ENCODE measurements around the gene DNASE1L1.
A peak's percentile ranks its signal among the peaks of the same experiment; 100 is the strongest.

Gene DNASE1L1, protein sequence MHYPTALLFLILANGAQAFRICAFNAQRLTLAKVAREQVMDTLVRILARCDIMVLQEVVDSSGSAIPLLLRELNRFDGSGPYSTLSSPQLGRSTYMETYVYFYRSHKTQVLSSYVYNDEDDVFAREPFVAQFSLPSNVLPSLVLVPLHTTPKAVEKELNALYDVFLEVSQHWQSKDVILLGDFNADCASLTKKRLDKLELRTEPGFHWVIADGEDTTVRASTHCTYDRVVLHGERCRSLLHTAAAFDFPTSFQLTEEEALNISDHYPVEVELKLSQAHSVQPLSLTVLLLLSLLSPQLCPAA

DNA sequence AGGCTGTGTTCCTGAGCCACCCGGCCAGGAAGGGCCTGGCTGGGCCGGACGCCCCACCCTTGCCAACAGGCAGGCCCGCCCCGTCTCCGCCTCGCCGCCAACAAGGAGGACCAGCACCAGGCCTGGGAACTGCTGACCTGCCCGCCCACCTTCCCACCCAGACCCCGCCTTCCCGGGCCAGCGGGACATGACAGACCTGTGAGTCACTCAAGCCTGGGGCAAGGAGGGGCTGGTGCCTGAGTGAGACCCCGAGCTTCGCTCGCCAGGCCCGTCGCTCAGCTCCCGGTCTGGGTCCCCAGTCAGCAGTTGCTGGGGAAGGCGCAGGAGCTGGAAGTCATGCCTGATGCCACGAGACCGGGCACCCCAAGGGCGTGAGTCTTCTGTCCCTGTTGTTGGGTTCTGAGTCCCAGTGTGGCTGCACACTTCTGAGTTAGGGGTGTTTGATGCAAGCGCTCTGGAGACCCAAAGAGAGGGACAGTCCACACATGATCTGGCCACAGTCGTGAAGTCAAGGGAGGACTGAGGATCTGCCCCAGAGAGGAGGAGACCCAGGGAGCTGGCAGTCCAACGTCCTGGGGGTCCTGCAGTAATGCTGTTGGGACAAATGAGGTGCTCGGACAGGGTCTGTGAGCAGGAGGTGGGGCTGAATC is at the start of gene DNASE1L1:
Gene DNASE1L1 (minus strand): TSS at position 33 of the 650 bp plus-strand sequence. CDS start 3,686 bp downstream, outside the sequence.
- Mint-ChIP-seq H3K4me1 (peaks cover 27% of the 10 kb centered on the region), H3K27me3 (no peaks in the 10 kb centered on the region), H3K27ac (peak within 1 kb of the TSS; percentile 64), H3K4me3 (peak within 1 kb of the TSS; percentile 80), H3K9me3 (no peaks in the 10 kb centered on the region), H3K36me3 (peaks cover 4% of the 10 kb centered on the region)
- peak; percentile 71 for ATAC-seq

DNA sequence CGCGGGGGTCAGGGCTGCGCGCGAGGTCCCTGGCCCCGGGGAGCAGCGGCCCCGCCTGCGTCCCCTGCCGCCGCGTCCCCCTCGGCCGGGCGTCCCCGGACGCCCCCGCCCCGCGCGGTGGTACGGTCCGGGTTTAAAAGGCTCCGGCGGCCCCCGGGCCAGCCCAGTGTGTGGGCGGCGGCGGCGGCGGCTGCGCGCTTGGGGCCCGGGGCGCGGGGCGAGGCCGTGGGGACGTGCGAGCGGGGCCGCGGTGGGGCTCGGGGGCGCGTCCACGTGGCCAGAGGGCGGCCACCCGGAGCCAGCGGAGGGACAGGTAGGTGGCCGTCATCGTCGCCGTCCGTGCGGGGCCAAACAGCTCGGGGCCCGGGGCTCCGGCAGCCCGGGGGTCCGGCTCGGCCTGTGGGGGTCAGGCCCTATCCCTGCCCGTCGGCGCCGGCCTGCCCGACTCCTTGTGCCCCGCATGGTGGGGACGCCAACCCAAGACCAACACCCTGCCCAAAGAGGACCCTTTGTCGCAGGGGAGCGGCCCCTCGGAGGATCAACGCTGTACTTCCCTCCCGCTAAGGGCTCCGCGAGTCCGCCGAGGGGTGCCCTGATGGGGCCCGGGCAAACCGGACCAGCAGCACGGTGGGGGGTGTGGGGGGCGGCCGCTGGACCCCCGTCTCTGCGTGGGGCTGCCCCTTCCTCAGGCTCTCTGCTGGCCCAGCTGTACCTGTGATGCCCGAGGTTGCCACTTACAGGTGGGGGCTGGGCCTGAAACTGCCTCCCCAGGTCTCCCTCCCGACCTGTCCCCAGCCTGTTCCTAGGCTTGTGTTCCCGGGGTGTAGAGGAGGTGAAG is 49.3 kb upstream of the DNASE1L1 start, which contains the start of gene PLXNA3:
Gene PLXNA3 (plus strand): TSS at position 166 of the 838 bp plus-strand sequence. CDS start 1,903 bp downstream, outside the sequence.
- ATAC-seq = peak; percentile 87
- Mint-ChIP-seq H3K4me3 (peak within 1 kb of the TSS; percentile 97), H3K27me3 (no peaks in the 10 kb centered on the region), H3K36me3 (peaks cover 16% of the 10 kb centered on the region), H3K4me1 (peaks cover 19% of the 10 kb centered on the region), H3K27ac (peak within 1 kb of the TSS; percentile 95), H3K9me3 (no peaks in the 10 kb centered on the region)

DNA sequence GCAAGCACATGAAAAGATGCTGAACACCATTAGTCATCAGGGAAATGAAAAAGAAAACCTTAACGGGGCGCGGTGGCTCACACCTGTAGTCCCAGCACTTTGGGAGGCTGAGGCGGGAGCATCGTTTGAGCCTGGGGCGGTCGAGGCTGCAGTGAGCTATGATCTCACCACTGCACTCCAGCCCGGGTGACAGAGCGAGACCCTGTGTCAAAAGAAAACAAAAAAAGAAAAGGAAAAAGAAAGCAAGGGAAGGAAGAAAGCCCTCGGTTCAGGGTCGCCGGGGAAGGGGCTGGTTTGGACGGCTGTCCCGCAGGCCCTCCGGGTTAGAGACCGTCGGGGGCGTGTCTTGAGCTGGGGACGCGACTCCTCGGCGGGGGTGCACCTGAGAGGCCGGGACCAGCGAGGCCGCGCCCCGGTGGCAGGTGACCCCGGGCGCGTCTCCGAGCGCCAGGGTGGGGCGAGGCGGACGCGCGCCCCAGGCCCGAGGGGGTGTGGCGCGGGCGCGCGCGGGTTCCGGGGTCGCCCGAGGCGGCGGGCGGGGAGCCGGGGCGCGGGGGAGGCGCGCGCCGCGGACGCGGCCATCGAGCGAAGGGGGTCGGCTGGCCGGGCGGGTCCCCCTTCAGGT is 48.5 kb upstream of the DNASE1L1 start:
- no peaks in the 10 kb centered on the region for H3K27me3 Mint-ChIP-seq
- peaks cover 16% of the 10 kb centered on the region for H3K36me3 Mint-ChIP-seq
- peak overlapping the region; percentile 97 for H3K4me3 Mint-ChIP-seq
- H3K27ac Mint-ChIP-seq = peak overlapping the region; percentile 95
- H3K9me3 Mint-ChIP-seq = no peaks in the 10 kb centered on the region
- ATAC-seq = peak; percentile 88
- H3K4me1 Mint-ChIP-seq = peaks cover 19% of the 10 kb centered on the region

DNA sequence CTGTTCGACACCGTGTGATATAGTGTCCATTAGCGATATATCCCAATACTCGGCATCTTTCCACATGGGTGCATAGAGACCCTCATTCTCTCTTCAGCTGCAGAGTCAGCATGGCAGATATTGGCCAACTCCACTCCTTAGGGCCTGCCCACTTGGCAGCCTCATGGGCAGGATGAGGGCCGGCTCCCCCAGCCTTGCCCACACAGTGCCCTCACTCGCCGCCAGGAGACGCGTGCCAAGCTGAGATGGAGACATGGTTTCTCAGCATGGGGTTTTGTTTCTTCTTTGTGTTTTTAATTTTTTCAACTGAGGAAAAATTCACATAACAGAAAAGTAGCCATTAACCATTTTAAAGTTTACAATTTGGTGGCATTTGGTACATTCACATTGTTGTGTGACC is 43.8 kb upstream of the DNASE1L1 start:
- no peaks in the 10 kb centered on the region for H3K27me3 Mint-ChIP-seq
- no peak overlapping the region for H3K27ac Mint-ChIP-seq

DNA sequence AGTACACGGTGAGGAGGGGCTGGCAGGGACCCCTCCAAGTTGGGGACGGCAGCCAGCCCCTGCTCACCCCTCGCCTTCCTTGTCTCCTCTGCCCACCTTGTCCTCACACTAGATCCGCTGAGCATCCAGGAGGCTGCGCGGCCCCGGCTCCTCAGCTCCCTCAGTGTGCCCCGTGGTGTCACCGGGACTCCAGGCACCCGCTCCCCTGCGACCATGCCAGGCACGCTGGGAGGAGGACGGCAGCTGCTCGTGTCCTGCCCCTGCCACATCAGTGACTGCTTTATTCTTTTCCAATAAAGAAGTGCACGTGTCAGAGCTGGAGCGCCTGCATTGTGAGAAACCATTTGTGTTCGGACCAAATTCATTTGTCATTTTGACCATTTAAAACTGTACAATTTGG is 41.3 kb upstream of the DNASE1L1 start:
- peaks cover 27% of the 10 kb centered on the region for H3K36me3 Mint-ChIP-seq
- no peaks in the 10 kb centered on the region for H3K9me3 Mint-ChIP-seq
- no peak for ATAC-seq
- H3K27ac Mint-ChIP-seq = no peak overlapping the region
- H3K4me3 Mint-ChIP-seq = no peak overlapping the region
- H3K4me1 Mint-ChIP-seq = peaks cover 15% of the 10 kb centered on the region
- no peaks in the 10 kb centered on the region for H3K27me3 Mint-ChIP-seq

More for the DNA sequence above, 43.8 kb upstream of the DNASE1L1 start:
- ATAC-seq = no peak
- Mint-ChIP-seq H3K4me3 (no peak overlapping the region), H3K4me1 (peaks cover 5% of the 10 kb centered on the region), H3K36me3 (peaks cover 10% of the 10 kb centered on the region), H3K9me3 (no peaks in the 10 kb centered on the region)

DNA sequence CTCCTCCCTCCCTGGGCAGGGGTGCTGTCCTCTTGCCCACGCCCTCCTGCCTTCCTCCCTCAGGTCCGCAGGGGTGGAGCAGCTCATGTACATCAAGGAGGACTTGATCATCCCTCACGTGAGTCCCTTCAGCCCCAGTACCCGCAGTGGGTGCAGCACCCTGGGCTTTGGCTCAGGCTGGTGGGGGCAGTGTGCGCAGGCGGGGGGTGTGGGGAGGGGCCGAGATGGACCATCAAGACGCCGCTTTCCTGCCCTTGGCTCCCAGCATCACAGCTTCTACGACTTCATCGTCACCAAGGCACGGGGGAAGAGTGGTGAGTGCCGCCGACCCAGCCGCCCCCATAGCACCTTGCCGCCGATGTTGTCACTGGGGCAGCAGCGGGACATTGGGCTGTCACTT is 40.6 kb upstream of the DNASE1L1 start:
- Mint-ChIP-seq H3K4me1 (peaks cover 15% of the 10 kb centered on the region), H3K27me3 (no peaks in the 10 kb centered on the region), H3K9me3 (no peaks in the 10 kb centered on the region), H3K4me3 (no peak overlapping the region), H3K27ac (no peak overlapping the region), H3K36me3 (peaks cover 27% of the 10 kb centered on the region)
- no peak for ATAC-seq

DNA sequence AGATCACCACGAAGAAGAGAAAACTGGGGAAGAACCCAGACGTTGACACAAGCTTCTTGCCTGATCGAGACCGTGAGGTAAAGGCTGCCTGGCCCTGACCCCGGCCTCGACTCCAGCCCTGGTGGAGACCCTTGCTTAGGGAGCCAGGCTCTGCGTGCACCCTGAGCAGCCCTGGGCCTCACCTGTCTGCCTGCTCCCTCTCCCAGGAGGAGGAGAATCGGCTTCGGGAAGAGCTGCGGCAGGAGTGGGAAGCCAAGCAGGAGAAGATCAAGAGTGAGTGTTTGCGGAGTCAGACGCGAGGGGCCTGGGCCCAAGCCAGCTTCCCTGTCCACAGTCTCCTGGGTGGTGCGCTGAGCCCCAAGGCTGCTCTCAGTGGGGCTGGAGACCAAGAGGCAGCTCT is 39.4 kb upstream of the DNASE1L1 start:
- Mint-ChIP-seq H3K9me3 (no peaks in the 10 kb centered on the region), H3K27me3 (no peaks in the 10 kb centered on the region), H3K4me1 (peaks cover 18% of the 10 kb centered on the region), H3K4me3 (no peak overlapping the region), H3K27ac (no peak overlapping the region), H3K36me3 (peaks cover 23% of the 10 kb centered on the region)
- ATAC-seq = no peak

DNA sequence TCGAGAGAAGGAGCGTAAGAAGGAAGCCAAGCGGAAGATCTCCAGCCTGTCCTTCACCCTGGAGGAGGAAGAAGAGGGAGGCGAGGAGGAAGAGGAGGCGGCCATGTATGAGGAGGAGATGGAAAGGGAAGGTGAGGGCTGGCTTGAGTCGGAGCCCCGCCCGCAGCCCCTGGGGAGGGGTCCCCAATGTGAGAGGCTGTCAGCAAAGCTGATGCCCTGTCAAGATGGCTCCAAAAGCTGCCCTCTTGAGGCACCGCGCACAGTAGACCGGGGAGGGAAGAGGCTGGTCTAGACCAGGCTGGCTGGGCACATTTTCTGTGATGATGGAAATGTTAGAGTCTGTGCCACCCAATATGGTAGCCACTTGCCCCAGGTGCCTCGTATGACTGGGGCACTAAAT is 37.4 kb upstream of the DNASE1L1 start:
- no peak overlapping the region for H3K4me3 Mint-ChIP-seq
- H3K4me1 Mint-ChIP-seq = peaks cover 25% of the 10 kb centered on the region
- H3K27ac Mint-ChIP-seq = no peak overlapping the region
- no peaks in the 10 kb centered on the region for H3K9me3 Mint-ChIP-seq
- H3K36me3 Mint-ChIP-seq = peaks cover 23% of the 10 kb centered on the region
- no peak for ATAC-seq
- no peaks in the 10 kb centered on the region for H3K27me3 Mint-ChIP-seq

DNA sequence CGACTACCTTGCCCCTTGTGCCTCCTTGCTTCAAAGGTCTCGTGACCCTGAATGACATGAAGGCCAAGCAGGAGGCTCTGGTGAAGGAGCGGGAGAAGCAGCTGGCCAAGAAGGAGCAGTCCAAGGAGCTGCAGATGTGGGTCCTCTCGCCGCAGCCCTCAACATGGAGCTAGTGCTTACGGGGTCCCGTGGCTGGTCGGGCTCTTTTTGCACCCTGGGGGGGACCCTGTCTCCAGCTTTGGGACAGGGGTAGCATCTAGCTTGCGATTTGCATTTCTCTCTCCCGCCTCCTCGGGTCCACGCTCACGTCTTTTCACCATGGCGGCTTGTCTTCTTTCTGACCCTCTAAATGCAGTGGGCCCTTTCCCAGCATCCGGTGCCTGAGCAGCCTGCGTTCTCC is 36.7 kb upstream of the DNASE1L1 start:
- Mint-ChIP-seq H3K4me3 (peak overlapping the region; percentile 47), H3K27ac (no peak overlapping the region)
- no peak for ATAC-seq

DNA sequence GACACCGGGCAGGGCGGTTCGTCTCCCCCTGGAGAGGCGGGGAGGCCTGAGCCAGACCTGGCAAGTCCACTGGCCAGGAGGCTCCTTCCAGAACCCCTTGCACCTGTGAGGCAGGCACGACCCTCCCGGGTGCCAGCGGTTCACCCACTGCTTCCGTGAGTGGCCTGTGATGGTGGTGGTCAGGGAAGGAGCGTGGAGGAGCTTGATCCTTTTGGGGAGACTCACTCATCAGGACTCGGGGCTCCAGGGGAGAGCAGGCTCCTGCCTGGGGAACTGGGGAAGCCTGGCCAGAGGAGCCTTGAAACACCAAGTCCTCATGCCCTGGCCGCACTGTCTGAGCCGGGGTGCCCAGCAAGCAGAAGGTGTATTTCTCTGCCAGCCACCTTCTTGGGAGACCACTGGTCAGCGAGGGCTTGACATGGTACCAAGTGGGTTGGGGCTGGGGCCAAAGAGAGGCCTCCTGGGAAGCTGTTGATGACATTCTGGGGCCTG is 35.7 kb upstream of the DNASE1L1 start:
- Mint-ChIP-seq H3K9me3 (no peaks in the 10 kb centered on the region), H3K27ac (no peak overlapping the region), H3K4me1 (peaks cover 33% of the 10 kb centered on the region), H3K4me3 (peak overlapping the region; percentile 43), H3K27me3 (no peaks in the 10 kb centered on the region), H3K36me3 (peaks cover 20% of the 10 kb centered on the region)
- no peak for ATAC-seq

More for the DNA sequence above, 36.7 kb upstream of the DNASE1L1 start:
- Mint-ChIP-seq H3K36me3 (peaks cover 23% of the 10 kb centered on the region), H3K27me3 (no peaks in the 10 kb centered on the region), H3K9me3 (no peaks in the 10 kb centered on the region), H3K4me1 (peaks cover 26% of the 10 kb centered on the region)

DNA sequence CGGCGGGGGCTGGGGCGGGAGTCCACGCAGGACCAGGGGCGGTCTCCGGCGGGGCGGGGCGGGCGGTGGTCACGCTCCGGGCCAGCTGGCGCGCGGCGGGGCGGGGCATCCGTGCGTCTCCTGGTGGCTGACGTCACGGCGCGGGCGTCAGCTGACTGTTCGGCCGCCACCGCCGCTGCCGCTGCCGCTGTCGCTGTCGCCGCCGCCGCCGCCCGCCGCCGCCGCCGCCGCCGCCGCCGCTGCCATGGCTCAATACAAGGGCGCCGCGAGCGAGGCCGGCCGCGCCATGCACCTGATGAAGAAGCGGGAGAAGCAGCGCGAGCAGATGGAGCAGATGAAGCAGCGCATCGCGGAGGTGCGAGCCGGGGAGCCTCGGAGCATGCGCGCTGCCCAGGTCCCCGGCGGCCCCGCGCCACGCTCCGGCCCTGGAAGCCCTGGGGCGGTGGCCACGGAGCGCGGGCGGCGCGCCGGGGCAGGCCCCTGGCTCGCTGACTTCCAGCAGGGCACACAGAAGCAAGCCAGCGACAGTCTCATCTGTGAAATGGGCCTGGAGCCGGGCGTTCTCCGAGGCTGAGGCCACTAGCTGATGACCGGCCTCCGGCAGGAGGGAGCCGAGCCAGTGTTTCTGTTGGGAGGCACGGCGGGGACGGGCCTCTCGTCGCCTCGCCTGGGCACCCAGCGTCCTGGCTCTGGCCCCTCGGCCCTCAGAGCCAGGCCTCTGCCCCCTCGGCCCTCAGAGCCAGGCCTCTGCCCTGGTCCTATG is 35.1 kb upstream of the DNASE1L1 start, which contains the start of gene FAM50A:
Gene FAM50A (plus strand): TSS at position 150 of the 763 bp plus-strand sequence. CDS start 95 bp downstream, at position 245.
- Mint-ChIP-seq H3K4me3 (peak within 1 kb of the TSS; percentile 79), H3K36me3 (peaks cover 17% of the 10 kb centered on the region), H3K27ac (peak within 1 kb of the TSS; percentile 91), H3K9me3 (no peaks in the 10 kb centered on the region), H3K4me1 (peaks cover 33% of the 10 kb centered on the region), H3K27me3 (no peaks in the 10 kb centered on the region)
- peak; percentile 93 for ATAC-seq

DNA sequence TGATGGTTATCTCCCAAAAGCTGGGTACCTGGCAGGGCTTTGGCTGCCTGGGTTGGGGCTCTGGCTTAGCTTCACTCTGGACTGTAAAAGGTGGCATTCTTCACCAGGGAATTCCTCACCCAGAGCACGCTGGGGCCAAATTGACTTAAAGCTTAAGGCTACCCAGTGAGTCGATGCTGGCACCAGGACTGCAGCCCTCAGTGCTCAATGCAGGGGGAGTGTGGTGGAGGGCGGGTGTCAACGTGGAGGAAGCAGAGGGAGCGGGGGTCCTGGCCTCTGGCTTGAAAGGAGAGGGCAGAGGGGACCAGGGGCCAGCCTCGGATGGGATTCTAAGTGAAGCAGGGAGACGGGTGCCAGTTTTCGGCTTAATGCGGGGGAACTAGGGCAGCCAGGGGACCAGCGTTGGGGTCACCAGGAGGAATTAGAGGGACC is 34.4 kb upstream of the DNASE1L1 start:
- H3K9me3 Mint-ChIP-seq = no peaks in the 10 kb centered on the region
- peaks cover 37% of the 10 kb centered on the region for H3K4me1 Mint-ChIP-seq
- H3K27ac Mint-ChIP-seq = peak overlapping the region; percentile 91
- H3K36me3 Mint-ChIP-seq = peaks cover 17% of the 10 kb centered on the region
- H3K4me3 Mint-ChIP-seq = peak overlapping the region; percentile 79
- no peaks in the 10 kb centered on the region for H3K27me3 Mint-ChIP-seq
- peak; percentile 42 for ATAC-seq

DNA sequence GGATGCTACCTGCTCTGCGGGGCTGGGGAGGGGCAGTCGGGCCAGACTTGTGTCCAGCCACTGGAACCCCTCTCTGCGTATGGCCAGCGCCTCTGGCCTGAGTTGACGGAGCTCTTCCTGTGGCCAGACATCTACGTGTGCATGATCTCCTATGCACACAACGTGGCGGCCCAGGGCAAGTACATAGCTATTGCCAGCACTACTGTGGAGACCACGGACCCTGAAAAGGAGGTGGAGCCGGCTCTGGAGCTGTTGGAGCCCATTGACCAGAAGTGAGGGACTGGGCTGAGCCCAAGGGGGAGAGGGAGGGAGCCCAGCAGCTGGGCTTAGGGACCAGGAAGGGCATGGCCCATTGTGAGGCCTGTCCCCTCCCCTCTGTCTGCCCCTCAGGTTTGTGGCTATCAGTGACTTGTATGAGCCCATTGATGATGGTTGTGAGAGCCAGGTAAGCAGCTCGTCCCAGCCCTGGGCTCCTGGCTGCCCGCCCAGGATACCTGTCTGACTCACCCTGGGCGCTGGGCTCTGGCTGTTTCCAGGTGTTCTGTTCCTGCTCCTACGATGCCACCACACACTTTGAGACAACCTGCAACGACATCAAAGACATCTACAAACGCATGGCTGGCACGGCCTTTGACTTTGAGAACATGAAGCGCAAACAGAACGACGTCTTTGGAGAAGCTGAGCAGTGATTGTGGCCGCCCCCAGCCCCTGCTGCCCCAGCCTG is 33.1 kb upstream of the DNASE1L1 start:
- no peak for ATAC-seq
- peak overlapping the region; percentile 91 for H3K27ac Mint-ChIP-seq
- H3K36me3 Mint-ChIP-seq = peaks cover 12% of the 10 kb centered on the region
- no peaks in the 10 kb centered on the region for H3K9me3 Mint-ChIP-seq
- H3K4me3 Mint-ChIP-seq = no peak overlapping the region
- H3K4me1 Mint-ChIP-seq = peaks cover 45% of the 10 kb centered on the region
- H3K27me3 Mint-ChIP-seq = no peaks in the 10 kb centered on the region

Measured in stimulated activated memory B cell treated with anti-CD40 and anti-IgM and Interleukin-4, amounts not matched to agents 10 μg/mL and 1 μg/mL and 100 μg/mL, for 72 hours (primary cell).